Measurements from ENCODE around the gene XRCC2.

GRCh38 chr7:152663931-152664330 is 12.0 kb downstream of the XRCC2 start:
- TF ChIP-seq CTCF (IDR thresholded peaks at IDR 0.05): no peak
- no peak for TF ChIP-seq RFX5 (IDR thresholded peaks at IDR 0.05; ENCODE audit: low read length)
- no peak for TF ChIP-seq PBX3 (IDR thresholded peaks at IDR 0.05)

Measured in SK-N-SH (cell line).